GM13977 (cell line): ENCODE results near the gene ZNF185.

Experiments
- DNase-seq: peaks from one replicate; pipeline ENCODE4 v3.0.0; 2012; ENCODE audit warnings: low spot score
- CTCF ChIP-seq: IDR thresholded peaks from 2 replicates; pipeline ENCODE4 v1.5.1; 2012; ENCODE audit warnings: mild to moderate bottlenecking, control low read depth; ENCODE audit not compliant: insufficient read depth; ENCODE audit errors: extremely low read depth, missing control alignments
- in situ Hi-C: fragments of 300-500 bp; cut with MboI; formaldehyde crosslinking; loops from one replicate; pipeline ENCODE4 v1.12.0; 2022; ENCODE audit warnings: low sequenced_read_pairs, low pct_unique_long_range_greater_than_20kb, mixed read lengths, inconsistent platforms; ENCODE audit not compliant: unreplicated experiment

ZNF185 gene

GRCh38 chrX:152893980-152894610 lies 3.8 kb upstream of the ZNF185 start:
- in situ Hi-C loops, result no loop called here
- no peak for DNase-seq
- no peak for TF ChIP-seq CTCF

GRCh38 chrX:152895121-152895520 lies 2.7 kb upstream of the ZNF185 start:
- no peak for DNase-seq
- in situ Hi-C loops, result no loop called here
- no peak for TF ChIP-seq CTCF

GRCh38 chrX:152895724-152896420 lies 2.0 kb upstream of the ZNF185 start:
- DNase-seq, result no peak
- no peak for TF ChIP-seq CTCF
- in situ Hi-C loops, result no loop called here

GRCh38 chrX:152896450-152896849 lies 1.4 kb upstream of the ZNF185 start:
- no peak for DNase-seq
- in situ Hi-C loops, result no loop called here
- TF ChIP-seq CTCF, result no peak

GRCh38 chrX:152898442-152898841 lies 575 bp downstream of the ZNF185 start:
- in situ Hi-C loops, result no loop called here
- no peak for TF ChIP-seq CTCF

GRCh38 chrX:152899111-152899873 lies 1.4 kb downstream of the ZNF185 start:
- in situ Hi-C loops, result no loop called here
- no peak for TF ChIP-seq CTCF
- DNase-seq, result no peak

More at GRCh38 chrX:152898442-152898841, 575 bp downstream of the ZNF185 start:
- DNase-seq, result no peak
